PC-3 (cell line): ENCODE results near the gene NFATC2. TPM values are rescaled to one million over a fixed set of nuclear protein-coding genes. Genes with fewer than 3 reads are reported as not detected.

Experiments used
- ATAC-seq: fragments of 200-7000 bp; cut with Tn5 transposase; 2 replicates; pipeline ENCODE4 v1.9.1; 2020; ENCODE audit warnings: mild to moderate bottlenecking, moderate library complexity
- BruUV-seq: library from RNA; stranded (reverse); fragments of 400-500 nt; replicated peaks from 2 replicates; lab custom pipeline; 2021; lab: Mats Ljungman, UMichigan
- CTCF ChIA-PET: fragments of 300-600 bp; sonication (Branson Sonifier 250); formaldehyde crosslinking; loops from one replicate; lab custom pipeline; 2022; ENCODE audit warnings: antibody characterized with exemption; lab: Charles Lee
- POLR2A ChIA-PET: fragments of 300-600 bp; sonication (Branson Sonifier 250); formaldehyde crosslinking; loops from one replicate; lab custom pipeline; 2022; ENCODE audit warnings: antibody characterized with exemption; ENCODE audit not compliant: unreplicated experiment; lab: Charles Lee
- DNase-seq: peaks from one replicate; pipeline ENCODE4 v3.0.0-alpha.2; 2015
- H2AFZ ChIP-seq: fragments of 300-600 bp; sonication (generic); 2 replicates; pipeline ENCODE4 v1.6.0; 2016; ENCODE audit warnings: antibody characterized with exemption, low read length
- H3F3A ChIP-seq: fragments of 300-600 bp; sonication (generic); one replicate; pipeline ENCODE4 v1.6.0; 2017; ENCODE audit warnings: antibody characterized with exemption, low read length, control low read depth, mild to moderate bottlenecking; ENCODE audit not compliant: unreplicated experiment
- H3K27ac ChIP-seq: fragments of 300-600 bp; sonication (generic); 2 replicates; pipeline ENCODE4 v1.5.1; 2016; ENCODE audit warnings: mild to moderate bottlenecking, low read length
- H3K27me3 ChIP-seq: fragments of 300-600 bp; sonication (generic); 2 replicates; pipeline ENCODE4 v1.6.1; 2016; ENCODE audit warnings: low read length, mixed read lengths
- H3K36me3 ChIP-seq: fragments of 300-600 bp; sonication (generic); 2 replicates; pipeline ENCODE4 v1.6.1; 2016; ENCODE audit warnings: low read depth, mixed run types, low read length, mixed read lengths
- H3K4me1 ChIP-seq: fragments of 300-600 bp; sonication (generic); 2 replicates; pipeline ENCODE4 v1.5.1; 2016; ENCODE audit warnings: low read length; ENCODE audit not compliant: insufficient read depth
- H3K4me2 ChIP-seq: fragments of 300-600 bp; sonication (generic); 2 replicates; pipeline ENCODE4 v1.6.0; 2016; ENCODE audit warnings: low read length
- H3K4me3 ChIP-seq: fragments of 300-600 bp; sonication (generic); 2 replicates; pipeline ENCODE4 v1.5.1; 2016; ENCODE audit warnings: mild to moderate bottlenecking, low read length, mixed read lengths
- H3K79me2 ChIP-seq: fragments of 300-600 bp; sonication (generic); 2 replicates; pipeline ENCODE4 v1.6.1; 2017; ENCODE audit warnings: low read length, mixed read lengths
- H3K9ac ChIP-seq: fragments of 300-600 bp; sonication (generic); 2 replicates; pipeline ENCODE4 v1.6.0; 2016; ENCODE audit warnings: mild to moderate bottlenecking, low read length
- H3K9me2 ChIP-seq: fragments of 300-600 bp; sonication (generic); replicated peaks from 2 replicates; pipeline ENCODE4 v1.6.1; 2016; ENCODE audit warnings: mixed run types, low read length, mixed read lengths
- H3K9me3 ChIP-seq: fragments of 300-600 bp; sonication (generic); 2 replicates; pipeline ENCODE4 v1.6.1; 2016; ENCODE audit warnings: low read length, mixed read lengths
- H4K20me1 ChIP-seq: fragments of 300-600 bp; sonication (generic); 2 replicates; pipeline ENCODE4 v1.6.1; 2016; ENCODE audit warnings: low read length, mixed read lengths
- EZH2 ChIP-seq: fragments of 300-600 bp; sonication (generic); IDR thresholded peaks from one replicate; pipeline ENCODE4 v1.6.1; 2017; ENCODE audit warnings: antibody characterized with exemption, mild to moderate bottlenecking, low read length; ENCODE audit not compliant: unreplicated experiment
- EZH2phosphoT487 ChIP-seq: fragments of 300-600 bp; sonication (generic); IDR thresholded peaks from 2 replicates; pipeline ENCODE4 v1.6.1; 2018; ENCODE audit warnings: mild to moderate bottlenecking, antibody characterized with exemption, low read length, borderline replicate concordance
- intact Hi-C: fragments of 100-400 bp; cut with micrococcal nuclease; formaldehyde crosslinking; loops from 2 replicates; pipeline ENCODE4 v1.9.0; 2023
- total RNA-seq: library from RNA; depleted of rRNA; stranded (reverse); fragments of >200 nt; gene quantifications from 2 replicates; pipeline ENCODE4 v1.2.3, GENCODE V29; 2014
- TF ChIP-seq, protein P1 (sequence below): fragments of 300-600 bp; sonication (generic); conservative IDR thresholded peaks from 2 replicates; pipeline ENCODE4 v1.5.1; 2017; ENCODE audit warnings: antibody characterized with exemption, low read depth, mild to moderate bottlenecking, low read length

NFATC2 gene
- total RNA-seq, 1 experiment from 2014 or later, result 12.9 TPM

DNA sequence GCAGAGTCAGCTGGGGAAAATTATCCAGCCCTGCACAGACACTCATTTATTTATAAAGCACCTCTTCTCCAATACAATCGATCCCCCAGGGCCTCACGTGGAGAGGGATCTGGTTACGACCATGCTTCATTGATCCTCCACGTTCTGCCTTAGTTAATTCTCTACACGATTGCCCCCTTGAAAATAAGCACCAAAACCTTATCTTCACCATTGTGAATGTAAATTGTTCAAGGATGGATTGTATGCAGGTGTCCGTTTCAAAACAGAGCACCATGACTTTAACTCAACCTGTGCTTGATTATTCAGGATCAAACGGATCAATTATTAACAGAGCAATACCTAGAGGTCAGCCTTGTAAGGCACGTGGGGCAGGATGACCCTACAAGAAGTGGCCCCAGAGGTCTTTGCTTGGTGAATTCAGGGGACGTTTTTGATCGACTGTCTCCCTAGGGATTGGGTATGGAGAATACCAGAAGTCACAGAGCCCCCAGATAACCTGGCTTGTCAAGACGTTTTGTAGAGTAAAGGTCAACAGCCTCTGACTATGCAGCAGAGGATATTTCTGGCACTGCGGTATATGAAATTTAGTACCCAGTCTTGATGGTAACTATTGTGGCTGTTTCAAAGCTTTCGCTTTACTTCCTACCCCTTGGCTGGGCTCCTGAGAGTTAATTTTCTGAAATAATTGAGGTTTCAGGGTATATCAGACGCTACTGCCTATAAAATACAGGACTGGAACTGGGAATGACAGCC is 112.1 kb downstream of the NFATC2 start:
- H3K9me3 ChIP-seq, result no peaks in the 10 kb centered on the region
- peaks cover 21% of the 10 kb centered on the region for H3K4me1 ChIP-seq
- no peaks in the 10 kb centered on the region for H4K20me1 ChIP-seq
- no peak overlapping the region for H2AFZ ChIP-seq
- H3K4me2 ChIP-seq, result no peak overlapping the region
- H3K9me2 ChIP-seq, result no peaks in the 10 kb centered on the region
- intact Hi-C loops, result no loop called here
- BruUV-seq, result no TSS peak
- H3K4me3 ChIP-seq, result no peak overlapping the region
- no peaks in the 10 kb centered on the region for H3F3A ChIP-seq
- CTCF ChIA-PET, result no interaction called here
- TF ChIP-seq EZH2, result no peak
- TF ChIP-seq, protein P1, sequence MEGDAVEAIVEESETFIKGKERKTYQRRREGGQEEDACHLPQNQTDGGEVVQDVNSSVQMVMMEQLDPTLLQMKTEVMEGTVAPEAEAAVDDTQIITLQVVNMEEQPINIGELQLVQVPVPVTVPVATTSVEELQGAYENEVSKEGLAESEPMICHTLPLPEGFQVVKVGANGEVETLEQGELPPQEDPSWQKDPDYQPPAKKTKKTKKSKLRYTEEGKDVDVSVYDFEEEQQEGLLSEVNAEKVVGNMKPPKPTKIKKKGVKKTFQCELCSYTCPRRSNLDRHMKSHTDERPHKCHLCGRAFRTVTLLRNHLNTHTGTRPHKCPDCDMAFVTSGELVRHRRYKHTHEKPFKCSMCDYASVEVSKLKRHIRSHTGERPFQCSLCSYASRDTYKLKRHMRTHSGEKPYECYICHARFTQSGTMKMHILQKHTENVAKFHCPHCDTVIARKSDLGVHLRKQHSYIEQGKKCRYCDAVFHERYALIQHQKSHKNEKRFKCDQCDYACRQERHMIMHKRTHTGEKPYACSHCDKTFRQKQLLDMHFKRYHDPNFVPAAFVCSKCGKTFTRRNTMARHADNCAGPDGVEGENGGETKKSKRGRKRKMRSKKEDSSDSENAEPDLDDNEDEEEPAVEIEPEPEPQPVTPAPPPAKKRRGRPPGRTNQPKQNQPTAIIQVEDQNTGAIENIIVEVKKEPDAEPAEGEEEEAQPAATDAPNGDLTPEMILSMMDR, result no peak
- no peak for TF ChIP-seq EZH2phosphoT487
- no peaks in the 10 kb centered on the region for H3K79me2 ChIP-seq
- ATAC-seq (no peak), DNase-seq (no peak)
- H3K9ac ChIP-seq, result no peak overlapping the region
- H3K36me3 ChIP-seq, result no peaks in the 10 kb centered on the region
- no peaks in the 10 kb centered on the region for H3K27me3 ChIP-seq
- H3K27ac ChIP-seq, result no peak overlapping the region
- POLR2A ChIA-PET, result no interaction called here

DNA sequence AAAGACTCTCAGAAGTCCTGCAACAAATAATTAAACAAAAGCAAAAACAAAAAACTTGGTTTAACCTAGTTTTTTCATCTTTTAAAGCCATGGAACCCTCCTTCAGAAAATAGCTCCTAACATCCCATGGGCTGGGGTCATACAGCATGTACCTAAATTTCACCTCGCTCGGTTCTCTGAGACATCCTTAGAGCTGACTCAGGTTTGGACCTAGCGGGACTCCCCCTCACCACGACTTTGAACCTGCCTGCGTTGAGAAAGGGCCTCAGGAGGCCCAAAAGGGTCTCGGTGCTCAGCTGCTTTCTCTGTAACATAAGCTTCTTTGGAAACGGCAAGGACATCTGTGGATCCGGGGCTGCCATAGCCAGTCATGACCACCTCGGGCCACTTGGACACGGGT is 112.8 kb downstream of the NFATC2 start:
- no peak for ATAC-seq
- H3K4me1 ChIP-seq, result peaks cover 15% of the 10 kb centered on the region
- H3K27me3 ChIP-seq, result no peaks in the 10 kb centered on the region
- BruUV-seq, result no TSS peak
- no peak overlapping the region for H3K9ac ChIP-seq
- intact Hi-C loops, result no loop called here
- no peak for DNase-seq
- TF ChIP-seq, protein P1, result no peak
- TF ChIP-seq EZH2phosphoT487 (no peak), EZH2 (no peak)
- CTCF ChIA-PET, result no interaction called here
- no peaks in the 10 kb centered on the region for H3K36me3 ChIP-seq
- no peak overlapping the region for H3K4me3 ChIP-seq
- no peak overlapping the region for H3K4me2 ChIP-seq
- no peaks in the 10 kb centered on the region for H4K20me1 ChIP-seq
- H3K9me3 ChIP-seq, result no peaks in the 10 kb centered on the region
- POLR2A ChIA-PET, result no interaction called here
- H3F3A ChIP-seq, result no peaks in the 10 kb centered on the region
- H3K79me2 ChIP-seq, result no peaks in the 10 kb centered on the region
- no peak overlapping the region for H3K27ac ChIP-seq
- no peak overlapping the region for H2AFZ ChIP-seq
- H3K9me2 ChIP-seq, result no peaks in the 10 kb centered on the region

DNA sequence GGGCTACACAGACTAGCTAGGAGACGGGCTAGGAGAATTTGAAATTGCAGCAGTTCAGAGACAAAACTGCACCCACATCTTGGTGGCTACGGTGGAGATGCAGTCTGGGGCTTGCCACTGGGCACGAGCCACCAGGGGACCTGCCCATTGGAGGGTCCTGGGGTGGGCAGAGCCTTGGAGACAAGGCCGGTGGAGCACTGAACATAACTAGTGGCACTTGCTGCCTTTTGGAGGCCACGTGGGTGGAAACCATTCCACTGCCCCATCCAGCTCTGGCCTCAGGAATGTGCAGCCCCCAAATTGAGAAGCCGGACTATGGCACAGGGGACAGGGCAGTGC is 113.4 kb downstream of the NFATC2 start:
- Histone ChIP-seq H3K27me3 (no peaks in the 10 kb centered on the region), H3F3A (no peaks in the 10 kb centered on the region), H3K9me3 (no peaks in the 10 kb centered on the region), H4K20me1 (no peaks in the 10 kb centered on the region), H3K9ac (no peak overlapping the region), H3K9me2 (no peaks in the 10 kb centered on the region), H3K4me2 (no peak overlapping the region), H3K36me3 (no peaks in the 10 kb centered on the region), H3K4me1 (peaks cover 11% of the 10 kb centered on the region), H3K27ac (no peak overlapping the region), H3K79me2 (no peaks in the 10 kb centered on the region), H2AFZ (no peak overlapping the region), H3K4me3 (no peak overlapping the region)
- no peak for TF ChIP-seq EZH2phosphoT487
- DNase-seq (no peak), ATAC-seq (no peak)
- POLR2A ChIA-PET, result no interaction called here
- CTCF ChIA-PET, result no interaction called here
- intact Hi-C loops, result no loop called here
- BruUV-seq, result no TSS peak
